Endothelial cell of umbilical vein (primary cell): ENCODE results near the gene BTG2. TPM values are rescaled to one million over a fixed set of nuclear protein-coding genes. Genes with fewer than 3 reads are reported as not detected.

Experiments
- BruUV-seq: library from RNA; stranded (reverse); fragments of 400-500 nt; replicated peaks from 2 replicates; lab custom pipeline; 2021; lab: Mats Ljungman, UMichigan
- CTCF ChIA-PET: fragments of 300-600, 350-600 bp; sonication (Branson Sonifier 250); formaldehyde crosslinking; loops from one replicate; lab custom pipeline; 2021; ENCODE audit warnings: antibody characterized with exemption, inconsistent platforms; lab: Charles Lee
- POLR2A ChIA-PET: fragments of 300-600, 350-600 bp; sonication (Branson Sonifier 250); formaldehyde crosslinking; loops from one replicate; lab custom pipeline; 2021; ENCODE audit warnings: antibody characterized with exemption, inconsistent platforms; lab: Charles Lee
- DNase-seq: peaks from one replicate; pipeline ENCODE4 v3.0.0-alpha.2; 2011; ENCODE audit warnings: low read depth, low spot score
- FAIRE-seq: peaks from 2 replicates; lab custom pipeline; 2011; peaks lifted over from hg19 to GRCh38; lab: Jason Lieb, UNC
- H2AFZ ChIP-seq: 2 replicates; pipeline ENCODE4 v1.6.0; 2012; ENCODE audit warnings: low read depth, low read length, control low read depth, inconsistent platforms
- H3K27ac ChIP-seq: 2 replicates; pipeline ENCODE4 v1.5.1; 2011; ENCODE audit warnings: low read depth, mild to moderate bottlenecking, control low read depth, low read length, moderate library complexity; ENCODE audit not compliant: insufficient read depth
- H3K27me3 ChIP-seq, 2 experiments: 2 replicates each; pipeline versions ENCODE4 v1.6.0 to v1.6.1; 2011; ENCODE audit warnings: low read length in 2 of 2, mixed read lengths in 1 of 2; ENCODE audit not compliant: control insufficient read depth in 2 of 2, insufficient read depth in 2 of 2
- H3K36me3 ChIP-seq, 2 experiments: 2 replicates in 1 of 2; 3 replicates in 1 of 2; pipeline ENCODE4 v1.5.1; 2011; ENCODE audit warnings: low read length in 2 of 2, mild to moderate bottlenecking in 1 of 2, moderate library complexity in 1 of 2; ENCODE audit not compliant: control insufficient read depth in 2 of 2, insufficient read depth in 2 of 2; ENCODE audit errors: extremely low read depth in 1 of 2
- H3K4me1 ChIP-seq: 3 replicates; pipeline ENCODE4 v1.5.1; 2011; ENCODE audit warnings: mild to moderate bottlenecking, low read length; ENCODE audit not compliant: control insufficient read depth, insufficient read depth; ENCODE audit errors: extremely low read depth
- H3K4me2 ChIP-seq: 2 replicates; pipeline ENCODE4 v1.6.1; 2011; ENCODE audit warnings: low read length, control low read depth, mixed read lengths; ENCODE audit not compliant: insufficient read depth
- H3K4me3 ChIP-seq, 3 experiments: fragments of 200-600 bp in 1 of 3; sonication (generic), shearing (Covaris generic) in 1 of 3; replicated peaks in 1 of 3; 2 replicates each; pipeline ENCODE4 v1.5.1; 2011 to 2016; ENCODE audit warnings: control low read depth in 3 of 3, low read length in 3 of 3, mild to moderate bottlenecking in 2 of 3, inconsistent platforms in 1 of 3, low read depth in 1 of 3, moderate library complexity in 1 of 3; ENCODE audit not compliant: insufficient read depth in 1 of 3
- H3K79me2 ChIP-seq: 2 replicates; pipeline ENCODE4 v1.6.0; 2012; ENCODE audit warnings: low read length, inconsistent platforms; ENCODE audit not compliant: control insufficient read depth, insufficient read depth
- H3K9ac ChIP-seq: replicated peaks from 2 replicates; pipeline ENCODE3; 2011; ENCODE audit warnings: low read length, control low read depth; ENCODE audit not compliant: insufficient read depth; ENCODE audit errors: extremely low read depth
- H3K9me1 ChIP-seq: replicated peaks from 3 replicates; pipeline ENCODE4 v1.6.0; 2011; ENCODE audit warnings: mild to moderate bottlenecking, low read length; ENCODE audit not compliant: control insufficient read depth, insufficient read depth; ENCODE audit errors: extremely low read depth
- H3K9me3 ChIP-seq: replicated peaks from 2 replicates; pipeline ENCODE4 v1.5.1; 2012; ENCODE audit warnings: low read length, inconsistent platforms; ENCODE audit not compliant: control insufficient read depth, insufficient read depth
- H4K20me1 ChIP-seq: replicated peaks from 2 replicates; pipeline ENCODE3; 2011; ENCODE audit warnings: mild to moderate bottlenecking, low read length; ENCODE audit not compliant: control insufficient read depth, insufficient read depth; ENCODE audit errors: extremely low read depth
- CTCF ChIP-seq, 2 donors: IDR thresholded peaks; 1 replicate in 1 of 2; 2 replicates in 1 of 2; pipeline ENCODE4 v1.5.1; 2011; ENCODE audit warnings: low read length in 2 of 2, mild to moderate bottlenecking in 2 of 2, moderate library complexity in 2 of 2, control low read depth in 1 of 2, inconsistent platforms in 1 of 2, low read depth in 1 of 2; ENCODE audit not compliant: insufficient read depth in 1 of 2; ENCODE audit errors: extremely low read depth in 1 of 2
- EZH2 ChIP-seq: IDR thresholded peaks from 2 replicates; pipeline ENCODE4 v1.6.1; 2012; ENCODE audit warnings: borderline replicate concordance, low read depth, mild to moderate bottlenecking, moderate library complexity, low read length, inconsistent platforms; ENCODE audit not compliant: severe bottlenecking
- FOS ChIP-seq: IDR thresholded peaks from 2 replicates; pipeline ENCODE4 v1.6.1; 2011; ENCODE audit warnings: mild to moderate bottlenecking, low read length, moderate library complexity, borderline replicate concordance; ENCODE audit not compliant: insufficient read depth
- GATA2 ChIP-seq: IDR thresholded peaks from 2 replicates; pipeline ENCODE4 v1.7.0; 2011; ENCODE audit warnings: low read depth, mild to moderate bottlenecking, moderate library complexity, mixed read lengths, low read length; ENCODE audit not compliant: insufficient read length, insufficient read depth
- JUN ChIP-seq: IDR thresholded peaks from 2 replicates; pipeline ENCODE4 v1.6.1; 2011; ENCODE audit warnings: borderline replicate concordance, low read depth; ENCODE audit not compliant: insufficient read length, insufficient read depth
- POLR2A ChIP-seq: IDR thresholded peaks from 2 replicates; pipeline ENCODE4 v1.6.1; 2012; ENCODE audit warnings: low read depth, mild to moderate bottlenecking, control low read depth, low read length
- POLR2AphosphoS5 ChIP-seq: IDR thresholded peaks from 2 replicates; pipeline ENCODE4 v1.6.1; 2012; ENCODE audit warnings: low read depth, mild to moderate bottlenecking, control low read depth, low read length, moderate library complexity; ENCODE audit not compliant: insufficient read depth
- dilution Hi-C: fragments of 300-500 bp; cut with MboI; formaldehyde crosslinking; loops from one replicate; pipeline ENCODE4 v1.15.0; 2019; ENCODE audit warnings: low sequenced_read_pairs; ENCODE audit not compliant: extremely low pct_ligation_motif_present
- intact Hi-C: fragments of 100-400 bp; cut with micrococcal nuclease; formaldehyde crosslinking; loops from one replicate; pipeline ENCODE4 v1.10.0; 2022
- polyA plus RNA-seq, 4 experiments: library from polyadenylated mRNA; depleted of rRNA in 3 of 4; stranded (reverse) in 3 of 4; unstranded in 1 of 4; fragments of >200 nt; gene quantifications; 2 replicates each; pipeline versions ENCODE4 v1.2.1 to v1.2.3, GENCODE V29; 2011 to 2012; ENCODE audit warnings: missing spikeins in 1 of 4
- total RNA-seq: library from RNA; stranded (reverse); gene quantifications from 2 replicates; pipeline ENCODE4 v1.2.3, GENCODE V29; 2021
- TF ChIP-seq, protein P1 (sequence below): IDR thresholded peaks from 2 replicates; pipeline ENCODE4 v1.6.1; 2011; ENCODE audit not compliant: insufficient read depth, insufficient read length

Gene BTG2
- total and polyA plus RNA-seq, 2 donors (not counting 3 experiments of a cell fraction or from before 2014, with no cell fraction given) = 35.6 to 50.1 TPM

GRCh38 chr1:203316626-203317093, 11.3 kb downstream of the BTG2 start:
- no peak overlapping the region for H3K27ac ChIP-seq
- H3K79me2 ChIP-seq = no peaks in the 10 kb centered on the region
- H3K9me3 ChIP-seq = no peaks in the 10 kb centered on the region
- H2AFZ ChIP-seq = no peak overlapping the region
- H3K4me2 ChIP-seq = no peak overlapping the region
- peaks cover 7 to 8% of the 10 kb centered on the region in 2 experiments for H3K27me3 ChIP-seq
- ChIA-PET CTCF (interaction anchor here (0.6 to 3.3 kb wide), 12 partner anchors 9 to 177 kb away, joined by 3 to 13 read pairs (median 4); partner anchors contain the start of gene OPTC), POLR2A (interaction anchor here (0.6 to 1.7 kb wide), 2 partner anchors 10 to 20 kb away, joined by 3 to 6 read pairs; no protein-coding TSS in a partner anchor)
- no peaks in the 10 kb centered on the region for H3K9me1 ChIP-seq
- H3K9ac ChIP-seq = no peak overlapping the region
- dilution Hi-C loops (no loop called here), intact Hi-C loops (no loop called here)
- no peaks in the 10 kb centered on the region for H4K20me1 ChIP-seq
- FAIRE-seq (no peak), DNase-seq (peak; percentile 63)
- H3K4me1 ChIP-seq = peaks cover 13% of the 10 kb centered on the region
- TF ChIP-seq POLR2A (no peak), EZH2 (no peak), CTCF (IDR thresholded peaks at IDR 0.05; ENCODE audit: extremely low read depth in 1 of 2, insufficient read depth in 1 of 2, low read depth in 1 of 2, low read length in 2 of 2) (no peak), JUN (no peak), POLR2AphosphoS5 (no peak), FOS (no peak), GATA2 (no peak)
- TF ChIP-seq, protein P1, sequence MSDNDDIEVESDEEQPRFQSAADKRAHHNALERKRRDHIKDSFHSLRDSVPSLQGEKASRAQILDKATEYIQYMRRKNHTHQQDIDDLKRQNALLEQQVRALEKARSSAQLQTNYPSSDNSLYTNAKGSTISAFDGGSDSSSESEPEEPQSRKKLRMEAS = no peak
- no TSS peak for BruUV-seq
- H3K36me3 ChIP-seq = no peaks in the 10 kb centered on the region
- no peak overlapping the region for H3K4me3 ChIP-seq
